Peyer's patch (tissue), 4 donors: ENCODE data around the gene ZFHX3.

Experiments
- POLR2A ChIP-seq, 2 donors: fragments of 450-650 bp; IDR thresholded peaks; one replicate each; pipeline ENCODE4 v1.5.1; 2017; ENCODE audit warnings: antibody characterized with exemption in 2 of 2, mild to moderate bottlenecking in 2 of 2, moderate library complexity in 2 of 2
- TF ChIP-seq, protein P1 (sequence below), 6 experiments: fragments of 450-650 bp in 4 of 6; fragments of 200-600 bp in 2 of 6; sonication (generic) in 1 of 6; IDR thresholded peaks; one replicate each; pipeline ENCODE4 v1.5.1; 2017 to 2019; ENCODE audit warnings: antibody characterized with exemption in 6 of 6, mild to moderate bottlenecking in 3 of 6, moderate library complexity in 1 of 6

DNA sequence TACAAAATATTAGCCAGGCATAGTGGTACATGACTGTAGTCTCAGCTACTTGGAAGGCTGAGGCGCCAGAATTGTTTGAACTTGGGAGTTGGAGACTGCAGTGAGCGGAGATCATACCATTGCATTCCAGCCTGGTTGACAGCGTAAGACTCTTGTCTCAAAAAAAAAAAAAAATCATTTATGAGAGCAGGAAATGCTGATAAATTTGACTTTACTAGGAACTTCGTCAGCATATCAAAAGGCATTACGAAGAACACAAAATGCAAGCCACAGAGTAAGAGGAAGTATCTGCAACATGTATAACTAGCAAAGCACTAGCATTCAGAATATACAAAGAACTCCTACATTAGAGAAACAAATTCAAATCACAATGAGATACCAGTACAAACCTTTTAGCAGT, 279.3 kb downstream of the ZFHX3 start:
- TF ChIP-seq, protein P1, sequence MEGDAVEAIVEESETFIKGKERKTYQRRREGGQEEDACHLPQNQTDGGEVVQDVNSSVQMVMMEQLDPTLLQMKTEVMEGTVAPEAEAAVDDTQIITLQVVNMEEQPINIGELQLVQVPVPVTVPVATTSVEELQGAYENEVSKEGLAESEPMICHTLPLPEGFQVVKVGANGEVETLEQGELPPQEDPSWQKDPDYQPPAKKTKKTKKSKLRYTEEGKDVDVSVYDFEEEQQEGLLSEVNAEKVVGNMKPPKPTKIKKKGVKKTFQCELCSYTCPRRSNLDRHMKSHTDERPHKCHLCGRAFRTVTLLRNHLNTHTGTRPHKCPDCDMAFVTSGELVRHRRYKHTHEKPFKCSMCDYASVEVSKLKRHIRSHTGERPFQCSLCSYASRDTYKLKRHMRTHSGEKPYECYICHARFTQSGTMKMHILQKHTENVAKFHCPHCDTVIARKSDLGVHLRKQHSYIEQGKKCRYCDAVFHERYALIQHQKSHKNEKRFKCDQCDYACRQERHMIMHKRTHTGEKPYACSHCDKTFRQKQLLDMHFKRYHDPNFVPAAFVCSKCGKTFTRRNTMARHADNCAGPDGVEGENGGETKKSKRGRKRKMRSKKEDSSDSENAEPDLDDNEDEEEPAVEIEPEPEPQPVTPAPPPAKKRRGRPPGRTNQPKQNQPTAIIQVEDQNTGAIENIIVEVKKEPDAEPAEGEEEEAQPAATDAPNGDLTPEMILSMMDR (IDR thresholded peaks at IDR 0.05), result no peak
- no peak for TF ChIP-seq POLR2A (IDR thresholded peaks at IDR 0.05)
